Measurements from ENCODE around the gene CRISPLD2.

Gene CRISPLD2

DNA sequence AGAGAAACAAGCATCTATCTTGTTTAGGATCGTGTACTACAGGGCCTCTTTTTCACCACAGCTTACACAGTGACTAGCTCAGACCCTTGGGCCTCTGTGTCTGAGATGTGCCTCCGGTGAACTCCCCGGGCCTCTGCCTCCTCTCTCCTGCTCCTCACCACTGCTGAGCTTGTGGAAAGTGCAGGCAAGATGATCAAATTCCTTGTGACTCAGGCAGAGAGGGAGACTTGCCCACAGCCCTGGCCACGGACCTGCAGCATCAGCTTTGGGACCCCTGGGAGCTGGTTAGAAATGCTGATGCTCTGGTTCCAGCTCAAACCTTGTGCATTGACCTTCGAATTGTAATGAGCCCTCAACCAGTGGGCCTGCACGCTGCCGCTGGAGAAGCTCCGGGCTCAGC, 111.7 kb downstream of the CRISPLD2 start:
- no peak for DNase-seq (ENCODE audit: low read depth in 1 of 2, low spot score in 1 of 2)
- no peaks in the 10 kb centered on the region for H3K27me3 ChIP-seq (ENCODE audit: insufficient read depth, poor library complexity, severe bottlenecking)
- TF ChIP-seq, protein P1, sequence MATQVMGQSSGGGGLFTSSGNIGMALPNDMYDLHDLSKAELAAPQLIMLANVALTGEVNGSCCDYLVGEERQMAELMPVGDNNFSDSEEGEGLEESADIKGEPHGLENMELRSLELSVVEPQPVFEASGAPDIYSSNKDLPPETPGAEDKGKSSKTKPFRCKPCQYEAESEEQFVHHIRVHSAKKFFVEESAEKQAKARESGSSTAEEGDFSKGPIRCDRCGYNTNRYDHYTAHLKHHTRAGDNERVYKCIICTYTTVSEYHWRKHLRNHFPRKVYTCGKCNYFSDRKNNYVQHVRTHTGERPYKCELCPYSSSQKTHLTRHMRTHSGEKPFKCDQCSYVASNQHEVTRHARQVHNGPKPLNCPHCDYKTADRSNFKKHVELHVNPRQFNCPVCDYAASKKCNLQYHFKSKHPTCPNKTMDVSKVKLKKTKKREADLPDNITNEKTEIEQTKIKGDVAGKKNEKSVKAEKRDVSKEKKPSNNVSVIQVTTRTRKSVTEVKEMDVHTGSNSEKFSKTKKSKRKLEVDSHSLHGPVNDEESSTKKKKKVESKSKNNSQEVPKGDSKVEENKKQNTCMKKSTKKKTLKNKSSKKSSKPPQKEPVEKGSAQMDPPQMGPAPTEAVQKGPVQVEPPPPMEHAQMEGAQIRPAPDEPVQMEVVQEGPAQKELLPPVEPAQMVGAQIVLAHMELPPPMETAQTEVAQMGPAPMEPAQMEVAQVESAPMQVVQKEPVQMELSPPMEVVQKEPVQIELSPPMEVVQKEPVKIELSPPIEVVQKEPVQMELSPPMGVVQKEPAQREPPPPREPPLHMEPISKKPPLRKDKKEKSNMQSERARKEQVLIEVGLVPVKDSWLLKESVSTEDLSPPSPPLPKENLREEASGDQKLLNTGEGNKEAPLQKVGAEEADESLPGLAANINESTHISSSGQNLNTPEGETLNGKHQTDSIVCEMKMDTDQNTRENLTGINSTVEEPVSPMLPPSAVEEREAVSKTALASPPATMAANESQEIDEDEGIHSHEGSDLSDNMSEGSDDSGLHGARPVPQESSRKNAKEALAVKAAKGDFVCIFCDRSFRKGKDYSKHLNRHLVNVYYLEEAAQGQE (IDR thresholded peaks at IDR 0.05; ENCODE audit: insufficient replicate concordance, low read depth): no peak
- TF ChIP-seq GABPA (IDR thresholded peaks at IDR 0.05; ENCODE audit: low read depth): no peak
- H3K27ac ChIP-seq (replicated peaks): no peak overlapping the region
- H3K4me3 ChIP-seq (replicated peaks; ENCODE audit: insufficient read depth, low read length): no peak overlapping the region

DNA sequence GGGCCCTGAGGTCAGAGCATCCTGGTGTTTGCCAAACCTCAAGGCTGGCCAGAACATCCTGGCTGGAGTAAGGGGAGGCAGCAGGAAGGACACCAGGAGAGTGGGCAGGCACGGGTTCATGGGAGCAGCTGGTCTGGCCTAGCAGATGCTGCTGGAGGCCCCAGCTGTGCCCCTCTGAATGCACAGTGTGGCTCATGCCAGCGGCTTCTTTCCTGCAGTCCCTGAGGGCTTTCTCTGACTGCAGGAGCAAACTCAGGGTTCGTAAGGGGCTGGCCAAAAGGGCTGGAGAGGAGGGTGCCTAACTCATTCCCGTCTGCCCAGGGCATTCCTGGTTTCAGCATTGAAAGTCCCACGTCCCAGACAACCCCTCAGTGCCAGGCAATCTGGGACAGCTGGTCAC, 112.9 kb downstream of the CRISPLD2 start:
- TF ChIP-seq GABPA (IDR thresholded peaks at IDR 0.05; ENCODE audit: low read depth): no peak
- TF ChIP-seq, protein P2, sequence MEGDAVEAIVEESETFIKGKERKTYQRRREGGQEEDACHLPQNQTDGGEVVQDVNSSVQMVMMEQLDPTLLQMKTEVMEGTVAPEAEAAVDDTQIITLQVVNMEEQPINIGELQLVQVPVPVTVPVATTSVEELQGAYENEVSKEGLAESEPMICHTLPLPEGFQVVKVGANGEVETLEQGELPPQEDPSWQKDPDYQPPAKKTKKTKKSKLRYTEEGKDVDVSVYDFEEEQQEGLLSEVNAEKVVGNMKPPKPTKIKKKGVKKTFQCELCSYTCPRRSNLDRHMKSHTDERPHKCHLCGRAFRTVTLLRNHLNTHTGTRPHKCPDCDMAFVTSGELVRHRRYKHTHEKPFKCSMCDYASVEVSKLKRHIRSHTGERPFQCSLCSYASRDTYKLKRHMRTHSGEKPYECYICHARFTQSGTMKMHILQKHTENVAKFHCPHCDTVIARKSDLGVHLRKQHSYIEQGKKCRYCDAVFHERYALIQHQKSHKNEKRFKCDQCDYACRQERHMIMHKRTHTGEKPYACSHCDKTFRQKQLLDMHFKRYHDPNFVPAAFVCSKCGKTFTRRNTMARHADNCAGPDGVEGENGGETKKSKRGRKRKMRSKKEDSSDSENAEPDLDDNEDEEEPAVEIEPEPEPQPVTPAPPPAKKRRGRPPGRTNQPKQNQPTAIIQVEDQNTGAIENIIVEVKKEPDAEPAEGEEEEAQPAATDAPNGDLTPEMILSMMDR (IDR thresholded peaks at IDR 0.05; ENCODE audit: insufficient read depth, low read length): no peak
- TF ChIP-seq, protein P1 (IDR thresholded peaks at IDR 0.05; ENCODE audit: insufficient replicate concordance, low read depth): no peak
- no peak for TF ChIP-seq POLR2AphosphoS5 (IDR thresholded peaks at IDR 0.05; ENCODE audit: low read depth)
- TF ChIP-seq SPI1 (IDR thresholded peaks at IDR 0.05; ENCODE audit: borderline replicate concordance, low read depth): no peak
- DNase-seq (ENCODE audit: low read depth in 1 of 2, low spot score in 1 of 2): no peak
- Histone ChIP-seq H3K27me3 (ENCODE audit: insufficient read depth, poor library complexity, severe bottlenecking) (no peaks in the 10 kb centered on the region), H3K4me3 (replicated peaks; ENCODE audit: insufficient read depth, low read length) (no peak overlapping the region), H3K27ac (replicated peaks) (no peak overlapping the region)

DNA sequence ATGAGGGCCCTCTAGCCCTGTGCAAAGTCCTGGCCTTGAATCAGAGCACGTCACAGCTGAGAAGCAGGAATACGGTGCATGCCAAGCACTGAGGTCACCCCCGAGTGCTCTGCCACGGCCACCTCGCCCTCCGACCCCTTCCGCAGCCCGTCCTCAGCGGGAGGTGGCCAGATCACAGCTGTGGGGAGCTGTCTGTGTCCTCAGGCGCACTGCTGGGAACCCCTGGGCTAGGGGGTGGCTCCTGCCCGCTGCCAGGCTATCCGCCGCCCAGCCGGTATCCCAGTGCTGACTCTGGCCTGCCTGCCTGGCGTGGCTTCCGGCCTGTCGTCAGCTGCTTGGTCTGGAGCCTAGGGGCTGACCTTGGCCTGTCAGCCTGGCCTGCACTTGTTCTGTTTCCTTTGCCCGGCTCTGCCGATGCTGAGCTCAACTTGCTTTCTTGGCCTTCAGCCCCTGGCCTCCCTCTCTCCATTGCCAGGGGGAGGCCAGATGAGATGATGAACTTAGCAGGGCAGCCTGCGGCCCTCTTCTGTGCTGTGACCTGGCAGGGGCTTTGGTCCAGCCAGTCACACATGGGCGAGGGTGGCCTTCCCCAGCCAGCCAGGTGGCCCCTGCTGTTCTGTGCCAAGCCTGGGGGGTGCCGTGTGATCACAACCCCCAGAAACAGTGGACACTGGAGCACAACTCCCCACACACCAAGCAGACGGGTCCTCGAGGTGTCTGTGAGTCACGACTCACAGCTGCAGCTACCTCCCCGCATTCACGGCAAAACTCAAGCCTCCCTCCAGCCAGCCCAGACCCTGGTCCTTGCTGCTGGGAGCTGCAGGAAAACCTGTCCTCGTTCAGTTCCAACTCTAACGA, 114.2 kb downstream of the CRISPLD2 start:
- H3K4me3 ChIP-seq (replicated peaks; ENCODE audit: insufficient read depth, low read length): no peak overlapping the region
- no peak for DNase-seq (ENCODE audit: low read depth in 1 of 2, low spot score in 1 of 2)
- no peak overlapping the region for H3K27ac ChIP-seq (replicated peaks)
- TF ChIP-seq, protein P1 (IDR thresholded peaks at IDR 0.05; ENCODE audit: insufficient replicate concordance, low read depth): no peak
- no peak for TF ChIP-seq POLR2AphosphoS5 (IDR thresholded peaks at IDR 0.05; ENCODE audit: low read depth)
- TF ChIP-seq, protein P2 (IDR thresholded peaks at IDR 0.05; ENCODE audit: insufficient read depth, low read length): no peak
- no peak for TF ChIP-seq SPI1 (IDR thresholded peaks at IDR 0.05; ENCODE audit: borderline replicate concordance, low read depth)
- TF ChIP-seq GABPA (IDR thresholded peaks at IDR 0.05; ENCODE audit: low read depth): no peak
- no peaks in the 10 kb centered on the region for H3K27me3 ChIP-seq (ENCODE audit: insufficient read depth, poor library complexity, severe bottlenecking)

Measured in HL-60 (cell line).